Neural cell (in vitro differentiated cells): ENCODE data around the gene ARF1. TPM values are rescaled to one million over a fixed set of nuclear protein-coding genes. Genes with fewer than 3 reads are reported as not detected.

Experiments used
- H2AFZ ChIP-seq: fragments of 200-600, 300-800 bp; sonication (generic), shearing (Covaris generic); 2 replicates; pipeline ENCODE4 v1.6.0; 2014; ENCODE audit warnings: low read depth, mild to moderate bottlenecking, antibody characterized with exemption, low read length, moderate library complexity
- H3F3A ChIP-seq: fragments of 200-600 bp; shearing (Covaris generic); 2 replicates; pipeline ENCODE4 v1.6.1; 2016; ENCODE audit warnings: mild to moderate bottlenecking, moderate library complexity, mixed read lengths, antibody characterized with exemption, low read length; ENCODE audit not compliant: insufficient read depth, poor library complexity, severe bottlenecking
- H3K27ac ChIP-seq: fragments of 200-600, 300-800 bp; sonication (generic), shearing (Covaris generic); 2 replicates; pipeline ENCODE4 v1.5.1; 2014; ENCODE audit warnings: mild to moderate bottlenecking, low read length, moderate library complexity
- H3K27me3 ChIP-seq: fragments of 300-800, 200-600 bp; sonication (generic), shearing (Covaris generic); 2 replicates; pipeline ENCODE4 v1.6.0; 2014; ENCODE audit warnings: mild to moderate bottlenecking, low read depth, low read length, moderate library complexity; ENCODE audit not compliant: insufficient read depth
- H3K36me3 ChIP-seq: fragments of 300-800, 200-600 bp; sonication (generic), shearing (Covaris generic); 2 replicates; pipeline ENCODE4 v1.5.1; 2014; ENCODE audit warnings: mild to moderate bottlenecking, antibody characterized with exemption, low read length, moderate library complexity; ENCODE audit not compliant: insufficient read depth
- H3K4me2 ChIP-seq: fragments of 300-800, 200-600 bp; sonication (generic), shearing (Covaris generic); 2 replicates; pipeline ENCODE4 v1.6.0; 2014; ENCODE audit warnings: mild to moderate bottlenecking, low read length
- H3K4me3 ChIP-seq: fragments of 300-800, 200-600 bp; sonication (generic), shearing (Covaris generic); 2 replicates; pipeline ENCODE4 v1.5.1; 2014; ENCODE audit warnings: mild to moderate bottlenecking, low read length, moderate library complexity
- H3K79me2 ChIP-seq: fragments of 200-600 bp; shearing (Covaris generic); replicated peaks from 2 replicates; pipeline ENCODE4 v1.6.0; 2014; ENCODE audit warnings: mild to moderate bottlenecking, low read length, moderate library complexity; ENCODE audit not compliant: insufficient read depth
- H3K9ac ChIP-seq: fragments of 300-800, 200-600 bp; sonication (generic), shearing (Covaris generic); 2 replicates; pipeline ENCODE4 v1.6.1; 2016; ENCODE audit warnings: mild to moderate bottlenecking, low read length, mixed read lengths
- H3K9me2 ChIP-seq: fragments of 200-600 bp; shearing (Covaris generic); 2 replicates; pipeline ENCODE4 v1.6.1; 2016; ENCODE audit warnings: mild to moderate bottlenecking, low read length, mixed read lengths; ENCODE audit not compliant: insufficient read depth
- H3K9me3 ChIP-seq: fragments of 200-600, 300-800 bp; sonication (generic), shearing (Covaris generic); 2 replicates; pipeline ENCODE4 v1.6.1; 2016; ENCODE audit warnings: mild to moderate bottlenecking, mixed run types, low read length, moderate library complexity, mixed read lengths
- H4K20me1 ChIP-seq: fragments of 200-600 bp; shearing (Covaris generic); 2 replicates; pipeline ENCODE4 v1.6.1; 2016; ENCODE audit warnings: mild to moderate bottlenecking, mixed run types; ENCODE audit not compliant: insufficient read depth
- CTCF ChIP-seq: fragments of 450-650 bp; IDR thresholded peaks from 2 replicates; pipeline ENCODE4 v1.5.1; 2014; ENCODE audit warnings: antibody characterized with exemption, mild to moderate bottlenecking, moderate library complexity; ENCODE audit not compliant: poor library complexity, severe bottlenecking
- EP300 ChIP-seq: fragments of 450-650 bp; conservative IDR thresholded peaks from 2 replicates; pipeline ENCODE4 v1.6.1; 2014; ENCODE audit warnings: antibody characterized with exemption, mild to moderate bottlenecking, moderate library complexity; ENCODE audit not compliant: poor library complexity, severe bottlenecking
- EZH2 ChIP-seq: fragments of 200-600, 300-800 bp; shearing (Covaris generic), sonication (generic); IDR thresholded peaks from 2 replicates; pipeline ENCODE4 v1.6.1; 2014; ENCODE audit warnings: antibody characterized with exemption, low read length, borderline replicate concordance, mild to moderate bottlenecking; ENCODE audit not compliant: insufficient read depth, poor library complexity, severe bottlenecking
- MXI1 ChIP-seq: fragments of 450-650 bp; conservative IDR thresholded peaks from 2 replicates; pipeline ENCODE4 v1.6.1; 2014; ENCODE audit warnings: antibody characterized with exemption, mild to moderate bottlenecking; ENCODE audit not compliant: poor library complexity, severe bottlenecking
- POLR2AphosphoS5 ChIP-seq: IDR thresholded peaks from 2 replicates; pipeline ENCODE4 v1.6.1; 2012
- RAD21 ChIP-seq: fragments of 450-650 bp; conservative IDR thresholded peaks from 2 replicates; pipeline ENCODE4 v1.6.1; 2014; ENCODE audit warnings: antibody characterized with exemption, mild to moderate bottlenecking, moderate library complexity
- REST ChIP-seq: IDR thresholded peaks from 2 replicates; pipeline ENCODE4 v1.6.1; 2012; ENCODE audit warnings: borderline replicate concordance
- SMC3 ChIP-seq: fragments of 450-650 bp; conservative IDR thresholded peaks from 2 replicates; pipeline ENCODE4 v1.6.1; 2014; ENCODE audit warnings: antibody characterized with exemption, mild to moderate bottlenecking, moderate library complexity; ENCODE audit not compliant: poor library complexity
- TAF1 ChIP-seq: IDR thresholded peaks from 2 replicates; pipeline ENCODE4 v1.6.1; 2012; ENCODE audit warnings: low read depth
- polyA plus RNA-seq: library from polyadenylated mRNA; depleted of rRNA; stranded (reverse); fragments of >200 nt; gene quantifications from 2 replicates; pipeline ENCODE4 v1.2.3, GENCODE V29; 2014

Gene ARF1
- polyA plus RNA-seq, 1 donor from 2014 or later: 168 TPM

- TF ChIP-seq EZH2: no peak
- no peak for TF ChIP-seq EP300
- no peak for TF ChIP-seq MXI1
- TF ChIP-seq SMC3: no peak
- TF ChIP-seq POLR2AphosphoS5: no peak
- no peak for TF ChIP-seq RAD21
- TF ChIP-seq TAF1: no peak
- TF ChIP-seq REST: no peak
- TF ChIP-seq CTCF: no peak
- Histone ChIP-seq H3K79me2 (no peaks in the 10 kb centered on the region), H3K36me3 (no peaks in the 10 kb centered on the region), H4K20me1 (no peaks in the 10 kb centered on the region), H3K4me2 (no peak overlapping the region), H3K27ac (no peak overlapping the region), H3K9me3 (no peaks in the 10 kb centered on the region), H3F3A (no peaks in the 10 kb centered on the region), H3K9me2 (no peaks in the 10 kb centered on the region), H3K9ac (no peak overlapping the region), H3K27me3 (peaks cover 11% of the 10 kb centered on the region), H3K4me3 (no peak overlapping the region), H2AFZ (no peak overlapping the region)
These were observed 47.3 kb upstream of the ARF1 start for GRCh38 chr1:228034954-228035837.

GRCh38 chr1:228035844-228036243 is 46.7 kb upstream of the ARF1 start:
- peaks cover 11% of the 10 kb centered on the region for H3K27me3 ChIP-seq
- H3K27ac ChIP-seq: no peak overlapping the region
- no peak overlapping the region for H3K4me2 ChIP-seq
- no peaks in the 10 kb centered on the region for H3K79me2 ChIP-seq
- no peaks in the 10 kb centered on the region for H3F3A ChIP-seq
- H2AFZ ChIP-seq: no peak overlapping the region
- no peak for TF ChIP-seq CTCF
- H3K36me3 ChIP-seq: no peaks in the 10 kb centered on the region
- H3K4me3 ChIP-seq: no peak overlapping the region
- no peaks in the 10 kb centered on the region for H4K20me1 ChIP-seq
- no peaks in the 10 kb centered on the region for H3K9me2 ChIP-seq
- no peak overlapping the region for H3K9ac ChIP-seq
- no peaks in the 10 kb centered on the region for H3K9me3 ChIP-seq
